Activated T-cell treated with anti-CD3 and anti-CD28 coated beads, Interleukin-2, amount 50 U/mL, for 72 hours (primary cell): Measurements from ENCODE around the gene BCORL1. TPM values are rescaled to one million over a fixed set of nuclear protein-coding genes. Genes with fewer than 3 reads are reported as not detected.

ENCODE experiments used
- ATAC-seq, 2 donors: fragments of 150-1000 bp; cut with Tn5 transposase; replicated peaks in 1 of 2; 2 replicates each; pipeline ENCODE4 v1.10.0; 2021; ENCODE audit warnings: moderate library complexity in 2 of 2, mild to moderate bottlenecking in 1 of 2
- DNase-seq, 2 donors: peaks; one replicate each; pipeline ENCODE4 v3.0.0; 2021 to 2022; ENCODE audit warnings: mixed read lengths in 1 of 2
- H3K27ac Mint-ChIP-seq: one replicate; pipeline ENCODE4 v1.8.0; 2022; ENCODE audit warnings: mild to moderate bottlenecking, moderate library complexity, mixed read lengths
- H3K27me3 Mint-ChIP-seq: one replicate; pipeline ENCODE4 v1.8.0; 2022; ENCODE audit warnings: low read depth, mixed read lengths
- H3K36me3 Mint-ChIP-seq, 2 donors: one replicate each; pipeline ENCODE4 v1.8.0; 2022; ENCODE audit warnings: mixed read lengths in 2 of 2, mild to moderate bottlenecking in 1 of 2; ENCODE audit not compliant: insufficient read depth in 2 of 2
- H3K4me1 Mint-ChIP-seq: one replicate; pipeline ENCODE4 v1.8.0; 2022; ENCODE audit warnings: low read depth, mixed read lengths
- H3K4me3 Mint-ChIP-seq, 2 donors: one replicate each; pipeline ENCODE4 v1.8.0; 2022; ENCODE audit warnings: mild to moderate bottlenecking in 2 of 2, mixed read lengths in 2 of 2, moderate library complexity in 2 of 2
- H3K9me3 Mint-ChIP-seq, 2 donors: one replicate each; pipeline ENCODE4 v1.8.0; 2022; ENCODE audit warnings: mixed read lengths in 2 of 2
- total RNA-seq, 2 donors: library from RNA; stranded (reverse); gene quantifications; one replicate each; pipeline ENCODE4 v1.2.3, GENCODE V29; 2022

Gene BCORL1
- total RNA-seq, 2 donors from 2014 or later, result 8.6 to 9.9 TPM

DNA sequence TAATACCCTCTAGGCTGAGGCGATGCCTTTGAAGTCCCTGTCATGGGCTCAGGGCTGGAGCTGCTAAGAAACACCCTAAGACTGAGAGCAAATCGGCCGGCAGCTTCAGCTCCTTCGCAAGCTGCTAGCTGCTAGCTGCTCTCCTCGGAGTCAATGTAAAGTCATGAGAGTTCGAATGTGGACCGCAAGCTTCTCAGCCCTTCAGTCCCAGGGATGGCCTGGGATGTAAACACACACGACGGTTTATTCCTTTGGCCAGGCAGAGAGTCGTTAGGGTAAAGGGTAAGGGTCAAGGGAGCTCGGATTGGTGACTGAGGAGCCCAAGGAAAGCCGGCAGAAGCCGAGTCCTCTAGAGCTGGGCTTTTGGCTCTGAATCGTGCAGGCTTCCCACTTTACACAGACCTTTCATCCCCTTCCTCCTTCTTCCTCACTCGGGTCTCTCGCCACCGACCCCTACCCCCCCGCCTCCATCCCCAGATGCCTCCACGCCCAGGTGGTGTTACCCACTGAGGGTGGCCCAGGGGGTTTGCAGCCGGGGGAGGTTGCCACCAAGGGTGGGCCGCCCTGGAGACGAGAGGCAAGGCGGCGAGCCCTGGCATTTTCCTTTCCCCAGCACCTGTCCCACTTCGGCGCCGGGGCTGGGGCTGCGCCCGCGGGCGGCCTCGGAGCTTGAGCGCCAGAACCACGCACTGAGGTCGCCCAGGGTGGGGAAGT, 3.1 kb upstream of the BCORL1 start:
- no peak overlapping the region for H3K27ac Mint-ChIP-seq

DNA sequence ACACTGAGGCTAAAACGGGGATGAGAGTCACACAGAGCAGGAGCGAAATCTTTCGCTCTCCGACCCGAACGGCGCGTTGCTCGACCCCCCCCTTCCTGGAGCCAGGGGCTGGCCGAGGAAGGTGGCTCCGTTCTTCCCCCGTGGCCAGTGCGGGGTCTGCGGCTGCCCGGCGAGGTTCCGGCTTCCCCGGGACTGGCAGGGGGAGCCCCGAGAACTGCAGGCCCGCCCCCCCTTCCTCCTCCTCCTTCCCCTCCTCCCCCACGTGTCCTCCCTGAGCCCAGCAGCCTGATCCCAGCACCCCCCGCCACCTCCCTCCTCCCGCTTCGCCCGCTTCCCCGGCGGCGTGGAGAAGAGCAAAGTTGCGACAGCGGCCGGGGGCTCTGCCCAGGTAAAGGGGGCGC, 2.4 kb upstream of the BCORL1 start:
- Mint-ChIP-seq H3K27ac (no peak overlapping the region), H3K27me3 (peaks cover 20% of the 10 kb centered on the region), H3K4me1 (peaks cover 5% of the 10 kb centered on the region), H3K36me3 (peaks cover 0 to 1% of the 10 kb centered on the region in 2 donors), H3K4me3 (peak overlapping the region; percentile 27 to 52), H3K9me3 (no peaks in the 10 kb centered on the region)
- DNase-seq, result peak; percentile 26 to 38
- no peak for ATAC-seq

More for the DNA sequence above, 3.1 kb upstream of the BCORL1 start:
- ATAC-seq (no peak), DNase-seq (no peak)
- H3K4me1 Mint-ChIP-seq, result no peaks in the 10 kb centered on the region
- H3K9me3 Mint-ChIP-seq, result no peaks in the 10 kb centered on the region
- H3K27me3 Mint-ChIP-seq, result peaks cover 26% of the 10 kb centered on the region
- peaks cover 0 to 1% of the 10 kb centered on the region in 2 donors for H3K36me3 Mint-ChIP-seq
- peak overlapping the region in 1 of 2 donors; percentile 47 for H3K4me3 Mint-ChIP-seq

DNA sequence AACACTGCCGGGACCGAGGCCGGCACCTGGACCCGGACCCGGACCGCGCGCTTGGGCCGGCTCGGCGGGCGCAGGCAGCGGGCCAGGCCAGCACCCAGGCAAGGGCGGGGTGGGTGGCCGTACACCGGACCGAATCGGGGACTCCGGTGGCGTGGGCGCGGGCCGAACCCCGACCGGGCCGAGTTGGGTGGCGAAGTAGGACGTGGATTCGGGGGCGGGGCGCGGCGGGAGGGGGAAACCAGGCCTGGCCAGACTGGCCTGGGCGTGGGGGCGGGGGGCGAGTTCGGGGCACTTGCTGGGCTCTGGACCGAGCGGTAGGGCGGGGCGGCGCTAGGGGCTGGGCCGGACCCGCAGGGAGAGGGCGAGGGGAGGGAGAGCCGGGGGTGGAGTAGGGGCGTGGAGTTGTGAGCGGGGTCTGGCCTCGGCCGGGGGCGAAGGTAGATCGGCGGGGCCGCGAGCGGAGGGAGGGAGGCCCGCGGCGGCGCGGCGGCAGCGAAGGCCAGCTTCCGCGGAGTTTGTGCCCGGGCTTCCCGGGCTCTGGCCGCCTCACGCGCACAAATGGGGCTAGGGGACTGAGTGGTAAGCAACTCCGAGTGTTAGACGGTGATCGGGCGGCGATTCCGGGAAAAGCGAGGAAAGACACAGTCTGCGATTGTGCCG, 1.8 kb upstream of the BCORL1 start:
- Mint-ChIP-seq H3K4me3 (no peak overlapping the region), H3K36me3 (peaks cover 0 to 1% of the 10 kb centered on the region in 2 donors), H3K27ac (no peak overlapping the region), H3K4me1 (peaks cover 7% of the 10 kb centered on the region), H3K27me3 (peaks cover 18% of the 10 kb centered on the region), H3K9me3 (no peaks in the 10 kb centered on the region)
- DNase-seq, result peak; percentile 34 to 44
- ATAC-seq, result peak; percentile 6 to 25

DNA sequence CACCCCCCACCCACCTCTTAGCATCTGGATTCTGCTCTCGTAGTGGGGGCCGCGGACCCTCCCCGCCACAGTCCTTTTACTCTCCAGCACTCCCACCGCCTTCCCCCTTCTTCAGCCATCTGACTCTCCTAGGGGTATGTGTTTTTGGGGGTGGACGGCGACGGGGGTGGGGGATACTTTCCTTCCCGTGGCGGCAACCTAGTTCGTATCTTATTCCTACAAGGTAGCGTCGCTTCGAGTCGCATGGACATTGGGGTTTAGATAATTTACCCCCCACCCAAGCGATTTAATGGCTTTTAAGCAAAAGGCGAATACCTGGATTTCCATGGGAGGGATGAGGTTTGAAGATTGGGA, 1.3 kb upstream of the BCORL1 start:
- DNase-seq, result no peak
- Mint-ChIP-seq H3K4me3 (no peak overlapping the region), H3K27me3 (peaks cover 18% of the 10 kb centered on the region), H3K36me3 (peaks cover 0 to 1% of the 10 kb centered on the region in 2 donors), H3K4me1 (peaks cover 7% of the 10 kb centered on the region), H3K9me3 (no peaks in the 10 kb centered on the region), H3K27ac (no peak overlapping the region)
- ATAC-seq, result no peak

DNA sequence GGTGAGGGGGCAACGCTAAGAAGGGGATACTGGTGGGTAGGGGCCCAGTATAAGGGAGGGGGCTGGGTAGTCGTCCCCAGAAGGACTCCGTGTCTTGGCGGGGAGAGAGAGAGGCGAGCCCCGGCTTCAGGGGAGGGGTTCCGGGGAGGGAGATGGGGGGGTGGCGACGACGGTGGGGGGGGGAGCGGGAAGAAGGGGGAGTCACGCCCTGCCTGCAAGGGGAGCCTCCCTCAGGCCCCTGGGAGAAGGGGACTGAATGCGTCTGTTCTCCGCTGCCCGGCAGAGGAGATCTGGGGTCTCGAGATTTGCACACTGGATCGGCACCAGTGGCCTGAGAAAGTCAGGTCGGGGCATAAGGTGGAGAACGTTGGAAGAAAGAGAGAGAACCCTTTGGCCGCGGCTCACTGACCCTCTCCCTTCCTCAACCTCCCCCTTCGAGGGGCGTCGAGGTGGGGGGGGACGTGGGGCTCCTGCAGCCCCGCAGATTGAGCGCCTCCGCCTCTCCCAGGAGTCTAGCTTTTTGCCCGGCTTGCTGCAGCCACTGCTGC, 609 bp upstream of the BCORL1 start:
- DNase-seq, result no peak
- ATAC-seq, result no peak
- H3K4me3 Mint-ChIP-seq, result no peak overlapping the region

DNA sequence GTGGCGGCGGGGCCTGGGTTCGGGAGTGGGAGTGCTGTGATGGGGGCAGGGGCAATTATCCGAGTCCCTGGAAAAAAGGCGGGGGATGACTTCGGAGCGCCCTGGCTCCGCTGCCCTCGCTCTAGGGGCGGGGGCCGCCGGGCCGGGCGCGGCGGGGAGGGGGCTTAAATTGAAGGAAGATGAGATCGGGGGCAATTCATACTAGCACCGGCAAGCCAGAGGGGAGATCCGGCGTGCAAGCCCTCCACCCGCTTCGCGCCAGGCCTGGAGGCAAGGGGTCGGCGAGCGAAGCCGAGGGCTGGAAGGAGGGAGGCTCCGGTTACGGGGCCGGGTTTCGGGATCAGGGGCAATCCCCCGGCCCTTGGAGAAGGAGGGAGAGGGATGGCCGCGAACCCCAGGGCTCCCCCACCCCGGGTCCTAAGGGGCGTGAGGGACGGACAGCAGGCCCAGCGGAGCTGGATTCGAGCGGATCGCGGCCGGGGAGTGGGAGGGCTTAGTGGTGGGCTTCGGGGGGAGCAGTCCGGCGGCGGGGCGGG, 1.2 kb downstream of the BCORL1 start:
- peaks cover 0 to 1% of the 10 kb centered on the region in 2 donors for H3K36me3 Mint-ChIP-seq
- ATAC-seq (no peak), DNase-seq (peak in 1 of 2 donors; percentile 6)
- no peak overlapping the region for H3K4me3 Mint-ChIP-seq
- H3K4me1 Mint-ChIP-seq, result peaks cover 7% of the 10 kb centered on the region
- H3K27me3 Mint-ChIP-seq, result peaks cover 7% of the 10 kb centered on the region
- no peaks in the 10 kb centered on the region for H3K9me3 Mint-ChIP-seq
- no peak overlapping the region for H3K27ac Mint-ChIP-seq

More for the DNA sequence above, 609 bp upstream of the BCORL1 start:
- peaks cover 0 to 1% of the 10 kb centered on the region in 2 donors for H3K36me3 Mint-ChIP-seq
- H3K4me1 Mint-ChIP-seq, result peaks cover 7% of the 10 kb centered on the region
- H3K9me3 Mint-ChIP-seq, result no peaks in the 10 kb centered on the region
- peaks cover 18% of the 10 kb centered on the region for H3K27me3 Mint-ChIP-seq
- H3K27ac Mint-ChIP-seq, result no peak overlapping the region

DNA sequence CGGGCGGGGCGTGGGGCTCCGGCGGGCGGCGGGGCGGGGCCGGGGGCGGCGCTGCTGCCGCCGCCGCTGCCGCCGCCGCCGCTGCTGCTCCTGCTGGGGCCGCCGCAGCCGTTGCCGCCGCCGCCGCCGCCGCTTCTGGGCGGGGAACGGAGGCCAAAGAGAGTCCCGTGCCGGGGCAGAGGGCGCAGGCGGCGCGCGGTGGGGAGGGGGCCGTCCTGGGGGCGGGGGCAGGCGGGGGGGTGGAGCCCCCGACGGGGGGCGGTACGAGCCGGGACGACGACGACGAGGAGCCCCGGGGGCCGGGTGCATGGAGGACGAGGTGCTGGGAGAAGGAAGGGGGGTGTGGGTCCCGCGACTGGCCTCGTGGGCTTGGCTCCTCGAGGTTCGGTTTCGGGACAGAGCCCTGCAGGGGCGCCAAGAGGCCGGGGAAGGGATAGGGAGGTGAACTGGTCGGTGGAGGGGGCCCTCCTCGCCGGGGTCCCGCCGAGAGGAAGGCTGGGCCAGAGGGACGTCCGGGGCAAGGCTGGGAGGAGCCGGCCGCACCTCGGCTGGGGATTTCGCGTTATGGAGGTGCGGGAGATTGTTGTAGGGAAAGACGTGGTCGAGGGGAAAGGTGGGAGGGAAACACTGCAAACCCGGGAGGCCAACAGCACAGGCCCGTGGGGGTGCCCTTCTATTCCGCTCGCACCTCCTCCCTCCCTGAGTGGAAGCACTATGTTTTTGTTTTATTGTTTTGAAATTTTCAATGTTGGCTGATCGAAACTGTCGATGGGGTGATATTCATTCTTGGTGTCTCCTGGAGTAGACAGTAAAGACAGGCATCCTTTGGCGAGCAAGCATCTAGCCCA, 1.9 kb downstream of the BCORL1 start:
- H3K27me3 Mint-ChIP-seq, result peaks cover under 1% of the 10 kb centered on the region
- peaks cover 7% of the 10 kb centered on the region for H3K4me1 Mint-ChIP-seq
- peaks cover 0 to 1% of the 10 kb centered on the region in 2 donors for H3K36me3 Mint-ChIP-seq
- ATAC-seq (peak; percentile 12 to 23), DNase-seq (peak; percentile 41 to 50)
- no peaks in the 10 kb centered on the region for H3K9me3 Mint-ChIP-seq
- peak overlapping the region; percentile 87 for H3K4me3 Mint-ChIP-seq
- H3K27ac Mint-ChIP-seq, result peak overlapping the region; percentile 61

DNA sequence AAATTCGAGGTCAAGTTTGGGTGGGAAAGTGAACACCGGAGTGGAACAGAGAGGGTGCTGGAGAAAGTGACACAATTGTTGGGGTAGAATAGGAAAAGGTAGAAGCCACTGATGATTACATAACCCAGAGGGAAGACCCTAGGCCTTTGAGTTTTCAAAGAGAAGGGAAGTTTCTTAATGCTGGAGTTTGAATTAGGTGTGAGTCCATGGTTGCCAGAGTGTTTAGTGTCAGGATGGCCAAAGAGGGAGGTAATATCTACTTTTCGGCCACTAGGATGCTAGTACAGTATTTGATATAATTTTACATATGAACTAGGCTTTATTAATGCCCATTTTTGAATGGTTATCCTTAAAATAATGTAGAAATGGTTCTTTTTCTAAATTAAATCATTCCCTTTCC, 5.4 kb downstream of the BCORL1 start:
- DNase-seq (no peak), ATAC-seq (no peak)
- H3K36me3 Mint-ChIP-seq, result no peaks in the 10 kb centered on the region
- no peaks in the 10 kb centered on the region for H3K9me3 Mint-ChIP-seq
- peaks cover 7% of the 10 kb centered on the region for H3K4me1 Mint-ChIP-seq
- no peak overlapping the region for H3K4me3 Mint-ChIP-seq
- H3K27ac Mint-ChIP-seq, result no peak overlapping the region
- no peaks in the 10 kb centered on the region for H3K27me3 Mint-ChIP-seq

DNA sequence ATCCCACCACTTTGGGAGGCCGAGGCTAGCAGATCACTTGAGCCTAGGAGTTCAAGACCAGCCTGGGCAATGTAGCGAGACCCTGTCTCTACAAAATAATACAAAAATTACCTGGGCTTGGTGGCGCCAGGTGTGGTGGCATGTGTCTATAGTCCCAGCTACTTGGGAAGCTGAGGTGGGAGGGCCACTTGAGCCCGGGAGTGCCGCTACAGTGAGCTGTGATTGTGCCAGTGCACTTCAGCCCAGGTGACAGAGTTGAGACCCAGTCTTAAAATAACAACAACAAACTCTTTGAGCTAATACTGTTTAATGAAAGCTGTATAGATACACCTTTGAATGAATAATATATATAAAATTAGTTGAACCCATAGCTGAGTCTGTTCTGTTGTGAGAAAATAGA, 9.7 kb downstream of the BCORL1 start:
- H3K27ac Mint-ChIP-seq, result no peak overlapping the region
- ATAC-seq, result no peak
- H3K9me3 Mint-ChIP-seq, result no peaks in the 10 kb centered on the region
- H3K4me1 Mint-ChIP-seq, result no peaks in the 10 kb centered on the region
- no peak overlapping the region for H3K4me3 Mint-ChIP-seq
- H3K36me3 Mint-ChIP-seq, result no peaks in the 10 kb centered on the region
- H3K27me3 Mint-ChIP-seq, result no peaks in the 10 kb centered on the region
- no peak for DNase-seq

DNA sequence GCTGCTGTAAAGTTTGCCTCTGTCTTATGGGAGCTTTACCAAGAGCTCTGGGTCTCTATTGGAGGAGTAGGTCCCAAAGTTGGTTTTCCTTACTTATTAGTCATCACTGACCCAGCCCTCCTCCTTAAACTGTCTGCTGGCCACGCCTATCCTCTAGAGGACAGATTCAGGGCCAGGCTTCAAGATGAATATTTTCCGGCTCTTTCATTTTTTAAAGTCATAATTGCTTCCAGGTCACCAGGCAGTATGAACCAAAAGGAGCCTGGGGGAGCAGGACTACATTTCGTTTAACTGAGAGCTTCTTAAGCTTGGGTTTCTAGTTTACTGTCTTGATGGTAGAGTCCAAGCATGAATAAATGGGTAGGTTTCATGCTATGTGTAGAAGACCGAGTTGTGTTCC, 13.7 kb downstream of the BCORL1 start:
- Mint-ChIP-seq H3K4me3 (no peak overlapping the region), H3K27me3 (peaks cover under 1% of the 10 kb centered on the region), H3K4me1 (no peaks in the 10 kb centered on the region), H3K9me3 (no peaks in the 10 kb centered on the region), H3K36me3 (no peaks in the 10 kb centered on the region), H3K27ac (no peak overlapping the region)
- DNase-seq (no peak), ATAC-seq (no peak)

DNA sequence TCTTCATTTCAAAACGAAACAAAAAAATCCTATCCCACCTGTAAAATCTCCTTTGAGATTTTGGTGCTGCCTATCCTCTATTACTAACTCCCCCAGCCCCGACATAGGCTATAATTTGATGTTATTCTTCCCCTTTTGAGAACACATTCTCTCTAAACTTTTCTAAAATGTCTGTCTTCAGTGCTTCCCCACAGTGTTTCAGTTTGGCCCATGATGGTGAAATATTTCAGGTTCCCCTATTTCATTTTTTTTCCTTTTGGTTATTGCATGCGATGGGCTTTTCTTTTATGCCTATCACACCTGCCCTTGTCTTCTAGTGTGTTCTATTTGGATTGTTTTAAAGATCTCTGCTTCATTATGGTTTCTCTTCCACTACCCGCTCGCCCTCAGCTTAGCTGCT, 14.7 kb downstream of the BCORL1 start:
- Mint-ChIP-seq H3K36me3 (no peaks in the 10 kb centered on the region), H3K4me3 (no peak overlapping the region), H3K27me3 (peaks cover 10% of the 10 kb centered on the region), H3K4me1 (no peaks in the 10 kb centered on the region), H3K27ac (no peak overlapping the region), H3K9me3 (no peaks in the 10 kb centered on the region)
- DNase-seq (no peak), ATAC-seq (no peak)

DNA sequence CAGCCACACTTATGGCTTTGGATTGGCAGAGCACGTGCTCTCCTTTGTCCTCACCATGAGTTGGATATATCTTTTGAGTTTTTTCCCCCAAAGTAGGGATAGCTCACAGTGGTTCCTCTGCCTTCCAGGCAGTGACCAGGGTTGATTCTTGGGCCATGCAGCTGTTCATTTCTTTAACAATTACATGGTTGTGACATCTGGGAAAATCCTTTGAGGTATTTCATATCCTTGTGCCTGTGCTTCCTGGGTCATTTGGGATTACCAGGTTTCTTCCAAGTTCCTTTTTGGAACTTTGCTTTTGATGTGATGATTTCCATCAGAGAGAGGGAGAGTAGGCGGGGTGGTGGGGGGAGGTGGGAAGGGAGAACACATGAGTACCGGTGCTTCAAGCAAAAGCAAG, 15.6 kb downstream of the BCORL1 start:
- no peaks in the 10 kb centered on the region for H3K4me1 Mint-ChIP-seq
- H3K36me3 Mint-ChIP-seq, result no peaks in the 10 kb centered on the region
- H3K27ac Mint-ChIP-seq, result no peak overlapping the region
- DNase-seq, result no peak
- no peak for ATAC-seq
- H3K27me3 Mint-ChIP-seq, result peaks cover 13% of the 10 kb centered on the region
- no peak overlapping the region for H3K4me3 Mint-ChIP-seq
- no peaks in the 10 kb centered on the region for H3K9me3 Mint-ChIP-seq

DNA sequence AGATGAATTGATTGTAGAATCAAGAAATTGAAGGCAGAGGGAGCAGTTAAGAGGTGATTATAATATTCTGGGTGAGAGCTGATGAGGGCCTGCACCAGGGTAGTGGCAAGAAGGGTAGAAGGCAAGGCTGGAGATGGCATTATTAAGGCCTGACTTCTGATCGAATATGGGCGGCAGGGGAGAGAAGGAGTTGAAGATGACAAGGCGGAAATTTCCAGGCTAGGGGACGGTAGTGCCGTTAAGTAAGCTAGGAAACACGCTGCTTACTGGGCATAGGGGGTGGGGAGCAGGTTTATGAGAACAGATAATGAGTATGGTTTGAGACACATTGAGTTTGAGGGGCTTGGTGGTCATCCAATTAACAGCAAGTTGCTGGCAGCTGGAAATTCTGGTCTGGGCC, 19.5 kb downstream of the BCORL1 start:
- Mint-ChIP-seq H3K27me3 (peaks cover 13% of the 10 kb centered on the region), H3K9me3 (no peaks in the 10 kb centered on the region), H3K4me1 (no peaks in the 10 kb centered on the region), H3K27ac (no peak overlapping the region), H3K36me3 (peaks cover 0 to 2% of the 10 kb centered on the region in 2 donors), H3K4me3 (no peak overlapping the region)
- ATAC-seq (no peak), DNase-seq (no peak)
